A673 (cell line): Measurements from ENCODE around the gene LDB2. TPM values are rescaled to one million over a fixed set of nuclear protein-coding genes. Genes with fewer than 3 reads are reported as not detected.

Experiments used
- BruUV-seq: library from RNA; stranded (reverse); fragments of 400-500 nt; replicated peaks from 2 replicates; lab custom pipeline; 2021; lab: Mats Ljungman, UMichigan
- CTCF ChIA-PET: fragments of 300-600 bp; sonication (Branson Sonifier 250); formaldehyde crosslinking; loops from one replicate; lab custom pipeline; 2022; ENCODE audit warnings: antibody characterized with exemption; lab: Charles Lee
- POLR2A ChIA-PET: fragments of 300-600 bp; sonication (Branson Sonifier 250); formaldehyde crosslinking; loops from one replicate; lab custom pipeline; 2022; ENCODE audit warnings: antibody characterized with exemption; ENCODE audit not compliant: low non-redundant PET; lab: Charles Lee
- DNase-seq: peaks from one replicate; pipeline ENCODE4 v3.0.0-alpha.2; 2015; ENCODE audit warnings: low spot score
- H3K27ac ChIP-seq: fragments of 200-600 bp; sonication (generic); 2 replicates; pipeline ENCODE4 v1.5.1; 2016; ENCODE audit warnings: mixed run types, low read depth, mild to moderate bottlenecking, mixed read lengths, antibody characterized with exemption, low read length; ENCODE audit not compliant: poor library complexity, severe bottlenecking
- H3K27me3 ChIP-seq: fragments of 200-600 bp; sonication (generic); replicated peaks from 2 replicates; pipeline ENCODE4 v1.6.1; 2017; ENCODE audit warnings: mixed run types, low read depth, mild to moderate bottlenecking, mixed read lengths, antibody characterized with exemption, low read length; ENCODE audit not compliant: insufficient read depth, poor library complexity
- H3K36me3 ChIP-seq: fragments of 200-600 bp; sonication (generic); 2 replicates; pipeline ENCODE4 v1.6.1; 2016; ENCODE audit warnings: mixed run types, mild to moderate bottlenecking, mixed read lengths, antibody characterized with exemption, low read length; ENCODE audit not compliant: insufficient read depth, poor library complexity, severe bottlenecking
- H3K4me1 ChIP-seq: fragments of 200-600 bp; sonication (generic); 2 replicates; pipeline ENCODE4 v1.6.1; 2017; ENCODE audit warnings: mixed run types, mild to moderate bottlenecking, mixed read lengths, antibody characterized with exemption, low read length; ENCODE audit not compliant: insufficient read depth, poor library complexity, severe bottlenecking
- H3K4me3 ChIP-seq: fragments of 200-600 bp; sonication (generic); 2 replicates; pipeline ENCODE4 v1.5.1; 2016; ENCODE audit warnings: low read depth, mixed run types, mild to moderate bottlenecking, mixed read lengths, low read length; ENCODE audit not compliant: poor library complexity, severe bottlenecking
- H3K9me3 ChIP-seq: fragments of 200-600 bp; sonication (generic); 2 replicates; pipeline ENCODE4 v1.6.1; 2016; ENCODE audit warnings: mixed run types, low read depth, mild to moderate bottlenecking, mixed read lengths, antibody characterized with exemption, low read length; ENCODE audit not compliant: poor library complexity, severe bottlenecking
- EZH2 ChIP-seq: fragments of 200-600 bp; sonication (generic); IDR thresholded peaks from 2 replicates; pipeline ENCODE4 v1.6.1; 2017; ENCODE audit warnings: borderline replicate concordance, low read depth, mild to moderate bottlenecking, mixed read lengths, antibody characterized with exemption, low read length; ENCODE audit not compliant: poor library complexity, severe bottlenecking
- intact Hi-C: fragments of 100-400 bp; cut with micrococcal nuclease; formaldehyde crosslinking; loops from one replicate; pipeline ENCODE4 v1.10.0; 2022; ENCODE audit not compliant: unreplicated experiment
- total RNA-seq: library from RNA; stranded (reverse); gene quantifications from 2 replicates; pipeline ENCODE4 v1.2.3, GENCODE V29; 2021
- TF ChIP-seq, protein P1 (sequence below): fragments of 300-800, 200-600 bp; sonication (generic); conservative IDR thresholded peaks from 2 replicates; pipeline ENCODE4 v1.5.1; 2017; ENCODE audit warnings: low read depth, mild to moderate bottlenecking, antibody characterized with exemption, low read length, moderate library complexity, mixed read lengths

LDB2 gene
- total RNA-seq, 1 experiment from 2014 or later: 47.4 TPM

DNA sequence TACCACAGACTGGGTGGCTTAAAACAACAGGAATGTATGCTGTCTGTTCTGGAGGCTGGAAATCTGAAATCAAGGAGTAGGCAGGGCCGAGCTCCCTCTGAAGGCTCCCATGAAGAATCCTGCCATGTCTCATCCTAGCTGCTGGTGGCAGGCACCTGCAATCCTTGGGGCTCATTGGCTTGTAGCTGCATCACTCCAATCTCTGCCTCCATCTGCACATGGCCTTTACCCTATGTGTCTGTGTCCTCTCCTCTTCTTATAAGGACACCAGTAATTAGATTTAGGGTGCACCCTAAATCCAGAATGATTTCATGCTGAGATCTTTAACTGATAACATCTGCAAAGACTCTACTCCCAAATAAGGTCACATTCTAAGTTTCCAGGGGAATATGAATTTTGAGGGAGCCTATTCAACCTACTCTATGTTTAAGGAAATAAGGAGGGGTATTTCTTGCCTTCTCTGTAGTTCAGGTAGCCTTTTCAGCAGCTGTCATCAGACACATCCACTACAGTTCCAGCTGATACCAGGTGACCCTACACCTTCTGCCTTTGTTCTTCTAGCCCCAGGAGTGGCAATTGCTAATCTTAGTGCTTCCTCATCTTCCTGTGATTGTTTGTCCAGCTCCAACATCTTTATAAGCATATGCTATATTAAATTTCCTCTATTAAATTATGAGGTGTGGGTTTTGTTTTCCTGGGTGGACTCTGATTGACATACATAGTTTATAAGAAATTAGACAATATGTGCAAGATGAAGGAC is 377.1 kb downstream of the LDB2 start:
- intact Hi-C loops: no loop called here
- no TSS peak for BruUV-seq

GRCh38 chr4:16516796-16517439 is 381.5 kb downstream of the LDB2 start:
- Histone ChIP-seq H3K4me1 (peaks cover 36% of the 10 kb centered on the region), H3K27me3 (no peaks in the 10 kb centered on the region), H3K4me3 (no peak overlapping the region), H3K9me3 (no peaks in the 10 kb centered on the region), H3K27ac (no peak overlapping the region), H3K36me3 (no peaks in the 10 kb centered on the region)
- TF ChIP-seq, protein P1, sequence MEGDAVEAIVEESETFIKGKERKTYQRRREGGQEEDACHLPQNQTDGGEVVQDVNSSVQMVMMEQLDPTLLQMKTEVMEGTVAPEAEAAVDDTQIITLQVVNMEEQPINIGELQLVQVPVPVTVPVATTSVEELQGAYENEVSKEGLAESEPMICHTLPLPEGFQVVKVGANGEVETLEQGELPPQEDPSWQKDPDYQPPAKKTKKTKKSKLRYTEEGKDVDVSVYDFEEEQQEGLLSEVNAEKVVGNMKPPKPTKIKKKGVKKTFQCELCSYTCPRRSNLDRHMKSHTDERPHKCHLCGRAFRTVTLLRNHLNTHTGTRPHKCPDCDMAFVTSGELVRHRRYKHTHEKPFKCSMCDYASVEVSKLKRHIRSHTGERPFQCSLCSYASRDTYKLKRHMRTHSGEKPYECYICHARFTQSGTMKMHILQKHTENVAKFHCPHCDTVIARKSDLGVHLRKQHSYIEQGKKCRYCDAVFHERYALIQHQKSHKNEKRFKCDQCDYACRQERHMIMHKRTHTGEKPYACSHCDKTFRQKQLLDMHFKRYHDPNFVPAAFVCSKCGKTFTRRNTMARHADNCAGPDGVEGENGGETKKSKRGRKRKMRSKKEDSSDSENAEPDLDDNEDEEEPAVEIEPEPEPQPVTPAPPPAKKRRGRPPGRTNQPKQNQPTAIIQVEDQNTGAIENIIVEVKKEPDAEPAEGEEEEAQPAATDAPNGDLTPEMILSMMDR: peak; percentile 80
- TF ChIP-seq EZH2: no peak
- CTCF ChIA-PET: no interaction called here
- DNase-seq: peak; percentile 91
- intact Hi-C loops: loop anchor here (2.0 to 10.0 kb wide), 5 partner anchors 120 to 808 kb away; no protein-coding TSS in a partner anchor
- POLR2A ChIA-PET: no interaction called here
- BruUV-seq: no TSS peak

More for the DNA sequence above, 377.1 kb downstream of the LDB2 start:
- ChIA-PET POLR2A (no interaction called here), CTCF (no interaction called here)
- H3K36me3 ChIP-seq: no peaks in the 10 kb centered on the region
- H3K4me3 ChIP-seq: no peak overlapping the region
- peaks cover 42% of the 10 kb centered on the region for H3K4me1 ChIP-seq
- DNase-seq: no peak
- H3K27ac ChIP-seq: no peak overlapping the region
- TF ChIP-seq EZH2: no peak
- TF ChIP-seq, protein P1: no peak
- H3K27me3 ChIP-seq: no peaks in the 10 kb centered on the region
- no peaks in the 10 kb centered on the region for H3K9me3 ChIP-seq

DNA sequence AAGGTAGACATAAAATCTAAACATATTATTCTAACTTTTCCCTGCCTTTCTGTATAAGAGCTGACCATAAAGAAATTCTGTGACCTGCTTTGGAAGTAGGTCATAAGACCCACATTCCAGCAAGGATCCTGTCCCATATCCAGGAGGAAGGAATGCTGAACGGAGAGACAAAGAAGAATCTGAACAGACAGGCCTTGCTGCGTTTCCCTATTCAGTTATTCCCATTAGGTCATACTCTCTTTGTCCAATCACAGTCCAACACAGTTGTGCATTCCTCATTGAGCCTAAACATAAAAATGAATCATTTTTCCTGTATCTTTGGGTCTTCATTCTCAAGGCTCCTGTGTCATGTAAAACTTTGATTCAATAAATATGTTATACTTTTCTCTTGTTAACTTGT is 384.6 kb downstream of the LDB2 start:
- no peak overlapping the region for H3K4me3 ChIP-seq
- CTCF ChIA-PET: no interaction called here
- peaks cover 25% of the 10 kb centered on the region for H3K4me1 ChIP-seq
- peaks cover 18% of the 10 kb centered on the region for H3K36me3 ChIP-seq
- intact Hi-C loops: loop anchor here (10.0 kb wide), 1 partner anchor 229 kb away; no protein-coding TSS in a partner anchor
- no peak overlapping the region for H3K27ac ChIP-seq
- no TSS peak for BruUV-seq
- H3K27me3 ChIP-seq: no peaks in the 10 kb centered on the region
- H3K9me3 ChIP-seq: peaks cover 8% of the 10 kb centered on the region
- no peak for DNase-seq
- POLR2A ChIA-PET: no interaction called here
- TF ChIP-seq, protein P1: no peak
- no peak for TF ChIP-seq EZH2
